Measurements from ENCODE around the gene CD248.

- TF ChIP-seq CTCF (IDR thresholded peaks at IDR 0.05; ENCODE audit: insufficient read depth, low read depth, low read length) (no peak), EZH2 (IDR thresholded peaks at IDR 0.05; ENCODE audit: insufficient read depth, low read length) (no peak)
Measured at GRCh38 chr11:66317322-66317722, 478 bp upstream of the CD248 start.

Data from astrocyte (in vitro differentiated cells and primary cell).